ENCODE measurements around the gene IFIT1.
"Not testable (repeated sequence)": the region's sequence is repeated elsewhere in the genome, so short reads cannot be mapped to it uniquely, and the experiment has no call there.

IFIT1 gene

DNA sequence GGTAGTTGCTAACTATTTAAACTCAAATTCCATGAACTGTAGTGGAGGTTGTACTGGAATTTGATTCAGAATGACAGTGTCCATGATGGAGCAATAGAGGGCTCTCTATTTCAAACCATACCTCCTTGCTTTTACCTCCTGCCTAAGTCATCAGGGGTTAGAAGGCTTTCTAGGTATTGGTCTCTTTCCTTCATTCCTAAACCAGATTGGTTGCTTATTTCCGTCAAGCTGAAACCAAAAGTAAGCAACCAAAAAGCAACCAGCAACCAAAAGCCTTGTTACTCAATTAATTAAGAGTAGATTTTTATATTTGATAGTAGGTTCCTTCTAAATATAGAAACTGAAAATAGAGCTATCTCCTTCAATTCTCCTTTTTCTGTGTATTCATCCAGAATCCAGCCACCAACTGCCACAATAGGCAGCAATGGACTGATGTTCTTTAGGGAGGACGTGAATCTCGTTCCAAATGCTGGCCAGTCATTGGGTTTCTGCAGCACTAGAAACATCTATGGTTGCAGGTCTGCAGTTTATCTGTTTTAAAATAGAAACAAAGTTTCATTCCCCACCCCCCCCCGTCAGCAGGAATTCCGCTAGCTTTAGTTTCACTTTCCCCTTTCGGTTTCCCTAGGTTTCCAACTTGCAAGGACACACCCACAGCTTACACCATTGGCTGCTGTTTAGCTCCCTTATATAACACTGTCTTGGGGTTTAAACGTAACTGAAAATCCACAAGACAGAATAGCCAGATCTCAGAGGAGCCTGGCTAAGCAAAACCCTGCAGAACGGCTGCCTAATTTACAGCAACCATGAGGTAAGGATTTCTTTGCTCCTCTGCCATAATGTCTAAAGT is at the start of gene IFIT1:
Gene IFIT1 (plus strand): TSS at position 717 of the 850 bp plus-strand sequence. CDS start 90 bp downstream, at position 807.
- no peak for DNase-seq

- no peak for DNase-seq
Observed at GRCh38 chr10:89343089-89343767, 49.2 kb upstream of the IFIT1 start.

GRCh38 chr10:89344156-89344555 is 48.3 kb upstream of the IFIT1 start:
- no peak for DNase-seq

- DNase-seq = no peak
Observed at GRCh38 chr10:89345367-89346000, 46.9 kb upstream of the IFIT1 start.

DNA sequence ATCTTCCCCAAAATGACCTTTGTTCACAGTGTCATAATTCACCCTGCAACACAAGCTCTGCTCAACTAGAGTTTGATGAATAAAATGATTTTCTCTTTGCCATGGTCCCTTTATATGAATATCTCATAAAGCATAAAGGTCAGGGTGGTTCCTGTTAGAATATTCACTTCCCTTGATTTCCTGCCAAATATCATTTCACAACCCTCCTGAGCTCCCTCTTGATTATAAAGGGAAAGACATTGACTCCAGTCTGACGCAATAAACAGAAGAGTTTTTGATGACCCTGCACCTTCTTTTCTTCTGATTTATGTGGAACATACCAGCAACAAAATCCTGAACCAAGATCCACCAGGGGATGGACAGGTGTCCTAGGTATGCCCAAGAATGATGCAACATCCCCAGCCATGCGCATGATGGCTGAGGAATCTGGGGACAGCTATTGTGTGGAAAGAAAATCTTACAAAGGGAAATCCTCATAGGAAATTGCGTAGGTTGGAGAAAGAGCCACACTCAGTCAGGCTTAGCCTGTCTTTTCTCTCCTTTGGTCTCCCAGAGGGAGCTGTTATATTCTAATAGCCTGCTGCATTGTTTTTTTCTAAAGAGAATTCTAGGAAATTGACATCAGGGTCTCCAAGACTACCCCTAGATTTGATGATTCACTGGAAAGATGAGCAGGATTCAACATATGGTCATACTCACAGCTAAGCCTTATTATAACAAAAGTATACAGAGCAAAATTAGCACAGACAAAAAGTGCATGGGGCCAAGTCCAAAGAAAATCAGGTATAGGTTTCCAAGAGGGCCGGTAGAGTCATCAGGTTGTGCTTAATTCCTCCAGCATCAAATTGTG is 45.8 kb upstream of the IFIT1 start:
- DNase-seq = no peak

GRCh38 chr10:89347701-89348457 is 44.5 kb upstream of the IFIT1 start:
- no peak for DNase-seq

- no peak for DNase-seq
Observed at GRCh38 chr10:89348481-89348880, 43.9 kb upstream of the IFIT1 start.

DNA sequence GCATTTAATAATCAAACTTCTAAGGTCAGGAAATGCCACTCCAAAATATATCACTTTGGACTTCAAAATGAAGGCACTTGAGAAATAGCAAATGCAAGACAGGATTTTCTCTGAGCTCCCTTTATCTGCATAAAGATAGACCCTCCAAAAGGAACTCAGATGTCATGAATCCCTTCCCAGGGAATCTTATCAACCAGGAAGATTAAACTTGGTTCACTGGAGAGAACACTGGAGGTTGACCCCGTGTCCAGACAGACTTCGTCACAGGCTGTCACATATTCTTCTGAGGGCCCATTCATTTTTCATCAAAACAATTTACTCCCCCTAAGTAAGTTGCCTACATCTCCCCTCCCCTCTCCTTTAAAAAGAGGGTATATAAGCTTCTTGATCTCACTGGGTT is 43.4 kb upstream of the IFIT1 start:
- no peak for DNase-seq

DNA sequence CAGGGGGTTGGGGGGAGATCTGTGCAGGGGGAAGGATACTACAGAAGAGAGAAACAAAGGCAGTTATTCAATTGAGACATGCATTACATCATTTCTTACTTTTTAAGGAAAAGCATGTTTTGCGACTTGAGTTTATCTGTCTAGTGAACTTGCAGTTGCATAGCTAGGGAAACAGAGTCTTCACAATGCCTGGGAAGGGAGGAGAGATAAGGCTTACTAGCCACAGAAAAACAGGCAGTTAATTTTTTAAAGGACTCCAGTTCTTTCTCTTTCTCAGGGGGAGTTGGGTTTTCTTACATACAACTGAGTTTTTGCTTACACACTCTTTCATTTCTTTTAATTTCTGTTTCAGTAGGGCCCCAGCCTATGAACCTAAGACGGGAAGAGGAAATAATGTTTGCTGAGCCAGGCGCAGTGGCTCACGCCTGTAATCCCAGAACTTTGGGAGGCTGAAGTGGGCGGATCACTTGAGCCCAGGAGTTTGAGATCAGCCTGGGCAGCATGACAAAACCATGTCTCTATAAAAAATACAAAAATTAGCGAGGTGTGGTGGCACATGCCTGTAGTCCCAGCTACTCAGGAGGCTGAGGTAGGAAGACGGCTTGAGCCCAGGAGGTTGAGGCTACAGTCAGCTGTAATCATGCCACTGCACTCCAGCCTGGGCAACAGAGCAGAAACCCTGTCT is 41.6 kb upstream of the IFIT1 start:
- not testable (repeated sequence) for DNase-seq

- DNase-seq = no peak
Observed at GRCh38 chr10:89351412-89351779, 41.0 kb upstream of the IFIT1 start.

DNA sequence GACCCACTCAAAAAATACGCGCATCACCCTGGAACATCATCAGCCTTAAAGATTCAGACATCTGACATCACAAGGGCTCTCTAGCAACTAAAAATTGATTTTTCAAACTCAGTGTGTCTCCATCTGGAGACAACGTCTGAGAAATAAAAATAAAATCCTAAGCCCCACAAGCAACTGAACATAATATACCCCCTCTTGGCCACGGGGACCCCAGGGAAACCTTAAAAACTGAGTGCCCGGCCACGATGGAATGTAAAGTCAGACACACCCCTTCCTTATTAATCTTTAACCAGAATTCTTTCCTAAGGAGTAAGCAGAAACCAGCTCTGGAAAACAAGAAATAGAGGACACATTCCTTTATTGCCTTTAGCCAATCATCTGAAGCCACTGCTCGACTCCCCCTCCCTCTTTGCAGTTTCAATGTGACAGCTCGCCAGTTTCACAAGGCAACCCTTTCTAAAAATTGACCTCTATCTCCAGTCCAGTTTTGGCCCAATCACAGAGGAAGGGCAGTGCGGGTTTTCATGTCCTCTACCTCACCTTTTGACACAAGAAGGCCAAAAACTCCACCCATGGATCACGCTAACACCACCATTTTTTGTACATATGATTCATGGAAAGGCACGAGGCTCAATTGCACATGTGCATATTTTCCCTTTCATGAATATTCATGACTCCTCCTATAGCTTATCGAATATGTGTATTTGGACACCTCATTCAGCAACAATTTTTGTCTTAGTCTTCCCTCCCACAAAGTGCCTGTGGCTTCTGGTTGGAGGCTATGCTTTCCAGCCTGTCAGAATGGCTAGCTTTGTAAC is 40.4 kb upstream of the IFIT1 start:
- DNase-seq = no peak

GRCh38 chr10:89352802-89353201 is 39.6 kb upstream of the IFIT1 start:
- no peak for DNase-seq

- no peak for DNase-seq
Observed at GRCh38 chr10:89355394-89355931, 37.0 kb upstream of the IFIT1 start.

- no peak for DNase-seq
Observed at GRCh38 chr10:89357096-89357495, 35.3 kb upstream of the IFIT1 start.

- DNase-seq = no peak
Observed at GRCh38 chr10:89357975-89358374, 34.4 kb upstream of the IFIT1 start.

DNA sequence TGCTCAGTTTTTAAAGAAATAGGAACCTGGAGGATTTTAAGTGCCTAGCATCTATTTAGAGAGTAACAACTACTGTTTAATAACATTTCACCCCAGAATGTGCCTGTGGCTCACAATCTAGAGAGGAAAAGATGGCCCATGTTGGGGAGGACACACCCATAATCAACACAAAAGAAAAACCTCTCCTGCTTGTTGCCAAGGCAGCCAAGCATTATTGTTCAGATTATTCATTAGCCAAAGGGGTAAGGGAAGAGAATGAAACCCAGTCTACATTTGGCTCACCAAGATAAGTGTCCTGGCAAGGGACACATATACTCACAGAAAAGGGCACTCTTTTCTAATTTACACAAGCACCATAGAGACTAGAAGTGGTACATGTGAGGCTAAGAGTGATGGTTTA is 32.3 kb upstream of the IFIT1 start:
- DNase-seq = no peak

DNA sequence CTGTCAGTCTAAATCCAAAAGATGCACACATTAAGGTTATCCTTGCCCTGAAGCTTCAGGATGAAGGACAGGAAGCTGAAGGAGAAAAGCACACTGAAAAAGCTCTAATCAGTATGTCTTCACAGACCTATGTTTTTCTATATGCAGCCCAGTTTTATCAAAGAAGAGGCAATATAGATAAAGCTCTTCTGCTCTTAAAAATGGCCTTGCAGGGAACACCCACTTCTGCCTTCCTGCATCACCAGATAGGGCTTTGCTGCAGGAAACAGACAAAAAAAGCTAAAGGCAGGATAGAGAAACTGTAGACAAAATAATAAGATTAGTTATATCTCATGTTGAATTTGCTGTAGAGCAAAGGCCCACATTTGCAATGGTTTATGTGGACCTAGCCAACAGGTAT is 29.5 kb upstream of the IFIT1 start:
- no peak for DNase-seq

DNA sequence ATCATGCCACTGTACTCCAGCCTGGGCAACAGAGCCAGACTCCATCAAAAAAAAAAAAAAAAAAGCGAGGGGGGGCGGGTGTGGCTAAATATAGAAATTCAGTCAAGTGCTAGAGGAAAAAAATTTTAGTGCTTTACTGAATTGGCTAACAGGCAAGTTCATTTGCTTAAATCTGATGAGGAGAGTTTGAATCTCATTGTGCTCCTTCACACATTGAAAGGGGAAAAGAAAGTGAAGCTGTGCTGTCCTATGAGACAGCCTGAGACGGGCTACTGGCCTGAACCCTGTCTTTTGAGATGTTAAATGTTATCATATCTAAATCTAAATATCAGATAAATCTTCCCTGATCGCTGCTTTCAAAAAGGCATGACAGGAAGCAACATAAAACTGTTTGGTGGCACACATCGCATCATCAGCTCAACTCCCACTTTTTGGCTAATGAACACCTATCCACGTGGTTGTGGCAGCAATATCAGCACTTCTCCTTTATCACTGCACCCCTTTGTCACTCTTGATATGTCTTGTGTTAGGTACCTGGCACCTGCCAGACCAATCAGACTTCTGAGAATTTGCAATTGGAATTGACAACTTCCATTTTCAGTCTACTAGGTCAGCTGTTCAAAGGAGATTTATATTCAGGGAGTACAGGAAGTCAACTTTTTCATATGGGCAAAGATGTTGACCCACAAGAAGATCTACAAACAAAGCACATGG is 28.5 kb upstream of the IFIT1 start:
- no peak for DNase-seq

DNA sequence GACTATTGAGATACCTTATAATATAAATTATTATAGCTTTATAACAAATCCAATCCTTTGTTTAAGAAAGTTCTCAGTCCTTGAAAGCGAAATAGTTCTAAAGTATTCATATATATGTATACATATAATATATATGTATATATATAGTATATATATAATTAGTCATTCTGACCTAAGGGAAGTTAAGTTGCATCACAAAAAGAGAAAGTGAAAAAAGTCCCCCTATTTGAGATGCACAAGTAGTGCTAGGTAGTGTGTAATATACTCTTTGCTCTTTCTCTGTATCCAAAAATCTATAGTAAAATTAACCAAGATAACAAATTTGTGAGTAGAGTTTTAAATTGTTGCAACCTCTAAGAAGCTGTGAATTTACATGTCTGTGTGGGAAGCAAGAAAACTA is 27.9 kb upstream of the IFIT1 start:
- no peak for DNase-seq

DNA sequence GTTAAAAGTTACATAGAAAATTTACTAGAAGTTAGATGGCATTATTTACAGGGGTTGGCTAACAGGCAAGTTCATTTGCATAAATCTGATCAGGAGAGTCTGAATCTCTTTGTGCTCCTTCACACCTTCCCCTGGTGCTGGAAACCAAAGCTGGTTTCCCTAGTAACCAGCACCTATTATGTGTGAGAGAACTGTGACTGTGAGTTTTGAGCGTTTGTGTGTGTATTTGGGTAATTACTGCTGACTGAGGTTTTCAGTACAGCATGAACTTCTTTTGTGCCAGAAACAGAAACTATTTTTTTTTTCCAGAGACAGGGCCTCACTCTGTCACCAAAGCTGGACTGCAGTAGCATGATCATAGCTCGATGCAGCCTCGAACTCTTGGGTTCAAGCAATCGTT is 24.9 kb upstream of the IFIT1 start:
- DNase-seq = no peak
